ENCODE measurements around the gene NPTN. TPM values are rescaled to one million over a fixed set of nuclear protein-coding genes. Genes with fewer than 3 reads are reported as not detected.

NPTN gene
- polyA plus RNA-seq, 2 of the 4 experiments (the other 2 are of a cell fraction) = 150 to 201 TPM

- CTCF ChIA-PET = interaction anchor here (1.1 to 1.5 kb wide), 4 partner anchors 9 to 29 kb away, joined by 3 to 7 read pairs (median 4); no protein-coding TSS in a partner anchor
- Histone ChIP-seq H3K4me1 (peaks cover 26% of the 10 kb centered on the region), H3K4me3 (no peak overlapping the region), H3K9me3 (no peaks in the 10 kb centered on the region), H3K27ac (peak overlapping the region; percentile 10 to 56; a peak in 3 of 6 replicates), H3K4me2 (peak overlapping the region; percentile 69)
- POLR2A ChIA-PET = no interaction called here
- peak; percentile 75 to 78; a peak in 4 of 6 replicates for ATAC-seq
- DNase-seq (ENCODE audit: low read depth in 1 of 2, low spot score in 1 of 2) = peak; percentile 25 to 31
- TF ChIP-seq POLR2AphosphoS2 (conservative IDR thresholded peaks at IDR 0.05; ENCODE audit: low read length) (no peak), FOSL2 (IDR thresholded peaks at IDR 0.05) (no peak), FOSL2 (CRISPR knock-in tag; IDR thresholded peaks at IDR 0.05) (peak; percentile 70), CEBPB (IDR thresholded peaks at IDR 0.05) (peak; percentile 62 to 70; a peak in 3 of 4 replicates)
- FAIRE-seq = peak; percentile 78
- whole genome bisulfite sequencing (ENCODE audit: missing lambda C conversion rate) = 57% methylated on average over 3 of the region's 3 CpGs
These were observed 93.0 kb downstream of the NPTN start for GRCh38 chr15:73540161-73540560.

- ATAC-seq (peak; percentile 32 to 68; a peak in 4 of 6 replicates), DNase-seq (ENCODE audit: low read depth in 1 of 2, low spot score in 1 of 2) (peak in 1 of 2 experiments; percentile 22), FAIRE-seq (no peak)
- CTCF ChIA-PET = interaction anchor here (1.0 to 1.5 kb wide), 4 partner anchors 8 to 193 kb away, joined by 3 to 7 read pairs (median 4); no protein-coding TSS in a partner anchor
- POLR2A ChIA-PET = interaction anchor here (0.6 to 1.0 kb wide), 3 partner anchors 10 to 147 kb away, joined by 4 to 7 read pairs (median 6); no protein-coding TSS in a partner anchor
- Histone ChIP-seq H3K4me2 (peak overlapping the region; percentile 69), H3K4me1 (peaks cover 26% of the 10 kb centered on the region), H3K9me3 (no peaks in the 10 kb centered on the region), H3K4me3 (peak overlapping the region; percentile 11; the same call in 1 of the 3 replicates), H3K27ac (peak overlapping the region; percentile 56 to 58; a peak in 4 of 6 replicates)
- WGBS (ENCODE audit: missing lambda C conversion rate) = 16% methylated on average over 9 of the region's 9 CpGs
- no peak for TF ChIP-seq ZFP36 (IDR thresholded peaks at IDR 0.05; ENCODE audit: borderline replicate concordance, partially characterized antibody)
- TF ChIP-seq ZSCAN20 (CRISPR knock-in tag; IDR thresholded peaks at IDR 0.05) = no peak
- no peak for TF ChIP-seq ELK1 (IDR thresholded peaks at IDR 0.05; ENCODE audit: low read depth, low read length)
- no peak for TF ChIP-seq HOXB5 (CRISPR knock-in tag; IDR thresholded peaks at IDR 0.05)
- TF ChIP-seq PBX3 (IDR thresholded peaks at IDR 0.05) = no peak
- no peak for TF ChIP-seq POLR2A (IDR thresholded peaks at IDR 0.05; ENCODE audit: low read length)
- TF ChIP-seq EHMT2 (IDR thresholded peaks at IDR 0.05; ENCODE audit: low read depth) = no peak
- peak; percentile 74 for TF ChIP-seq CEBPB (IDR thresholded peaks at IDR 0.05)
- TF ChIP-seq CHD4 (IDR thresholded peaks at IDR 0.05; ENCODE audit: borderline replicate concordance) = no peak
- no peak for TF ChIP-seq JUN (IDR thresholded peaks at IDR 0.05)
- no peak for TF ChIP-seq CBX8 (IDR thresholded peaks at IDR 0.05)
- TF ChIP-seq POLR2AphosphoS2 (conservative IDR thresholded peaks at IDR 0.05; ENCODE audit: low read length) = no peak
- no peak for TF ChIP-seq MAX (IDR thresholded peaks at IDR 0.05)
- TF ChIP-seq HES2 (IDR thresholded peaks at IDR 0.05) = no peak
- TF ChIP-seq E2F6 (IDR thresholded peaks at IDR 0.05; ENCODE audit: borderline replicate concordance, low read depth) = no peak
- no peak for TF ChIP-seq CHD2 (IDR thresholded peaks at IDR 0.05; ENCODE audit: low read length, partially characterized antibody)
- no peak for TF ChIP-seq CBX2 (IDR thresholded peaks at IDR 0.05; ENCODE audit: borderline replicate concordance, low read depth)
- TF ChIP-seq ZNF302 (CRISPR knock-in tag; IDR thresholded peaks at IDR 0.05) = no peak
- no peak for TF ChIP-seq TP53 (CRISPR knock-in tag; IDR thresholded peaks at IDR 0.05)
- TF ChIP-seq BCL3 (IDR thresholded peaks at IDR 0.05) = no peak
- 0 out of 2 replicates have a peak, but pooled peaks have one; percentile 19 for TF ChIP-seq FOSL2 (IDR thresholded peaks at IDR 0.05)
- TF ChIP-seq FOSL2 (CRISPR knock-in tag; IDR thresholded peaks at IDR 0.05) = no peak
- no peak for TF ChIP-seq SMC3 (IDR thresholded peaks at IDR 0.05)
- no peak for TF ChIP-seq TFCP2L1 (CRISPR knock-in tag; IDR thresholded peaks at IDR 0.05)
- no peak for TF ChIP-seq SREBF2 (IDR thresholded peaks at IDR 0.05)
- no peak for TF ChIP-seq RNF2 (IDR thresholded peaks at IDR 0.05; ENCODE audit: borderline replicate concordance, low read depth)
- no peak for TF ChIP-seq HOXB13 (CRISPR knock-in tag; IDR thresholded peaks at IDR 0.05; ENCODE audit: low read depth)
- peak; percentile 23 to 50; a peak in 2 of 5 replicates for TF ChIP-seq RAD21 (conservative IDR thresholded peaks at IDR 0.05 in 1 of 2, IDR thresholded peaks at IDR 0.05 in 1 of 2)
- no peak for TF ChIP-seq USF2 (IDR thresholded peaks at IDR 0.05)
- no peak for TF ChIP-seq JUNB (IDR thresholded peaks at IDR 0.05)
- TF ChIP-seq ESRRA (IDR thresholded peaks at IDR 0.05; ENCODE audit: borderline replicate concordance, low read length) = no peak
These were observed 93.7 kb downstream of the NPTN start for GRCh38 chr15:73539212-73540128.

Data from A549 (cell line).